Urothelium cell line (cell line): ENCODE measurements around the gene ENTHD1.

Experiments
- DNase-seq: peaks from one replicate; pipeline ENCODE4 v3.0.0; 2011; ENCODE audit warnings: low spot score, mixed read lengths
- FAIRE-seq: peaks from 2 replicates; lab custom pipeline; 2011; peaks lifted over from hg19 to GRCh38; lab: Jason Lieb, UNC

Gene ENTHD1

DNA sequence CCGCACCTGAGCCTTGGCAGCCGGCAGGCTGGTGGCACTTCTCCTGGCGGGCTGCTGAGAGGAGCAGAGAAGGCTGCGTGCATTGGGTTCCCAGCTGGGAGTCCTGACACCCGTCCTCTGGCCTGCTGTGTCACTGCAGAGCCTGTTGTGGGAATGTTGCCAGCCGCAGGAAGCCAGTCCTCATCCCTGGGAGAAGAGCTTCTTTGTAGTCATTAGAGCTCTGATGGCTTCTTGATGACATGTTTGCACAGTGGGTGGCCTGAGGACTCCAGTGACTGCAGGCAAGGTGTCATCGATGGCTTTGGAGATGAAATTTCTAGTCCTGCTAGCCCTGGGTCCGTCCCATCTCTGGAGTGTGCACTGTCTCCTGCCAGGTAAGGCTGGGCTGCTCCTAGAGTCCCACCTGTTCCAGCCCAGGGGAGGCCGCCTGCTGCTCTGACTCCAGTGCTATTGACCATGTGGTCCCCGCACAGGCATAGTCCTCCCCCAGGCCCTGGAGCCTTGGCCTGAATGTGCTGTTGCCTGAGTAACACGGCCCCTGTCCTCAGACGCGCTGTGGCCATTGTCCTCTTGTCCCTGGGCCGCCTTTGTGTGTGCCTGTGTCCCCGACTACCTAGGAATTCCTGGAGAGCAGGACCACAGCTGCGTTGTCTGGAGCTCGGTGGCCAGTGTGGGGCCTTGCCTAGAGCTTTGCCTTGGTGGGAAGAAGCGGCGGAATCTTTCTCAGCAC is 193.8 kb downstream of the ENTHD1 start:
- FAIRE-seq, result no peak
- no peak for DNase-seq

DNA sequence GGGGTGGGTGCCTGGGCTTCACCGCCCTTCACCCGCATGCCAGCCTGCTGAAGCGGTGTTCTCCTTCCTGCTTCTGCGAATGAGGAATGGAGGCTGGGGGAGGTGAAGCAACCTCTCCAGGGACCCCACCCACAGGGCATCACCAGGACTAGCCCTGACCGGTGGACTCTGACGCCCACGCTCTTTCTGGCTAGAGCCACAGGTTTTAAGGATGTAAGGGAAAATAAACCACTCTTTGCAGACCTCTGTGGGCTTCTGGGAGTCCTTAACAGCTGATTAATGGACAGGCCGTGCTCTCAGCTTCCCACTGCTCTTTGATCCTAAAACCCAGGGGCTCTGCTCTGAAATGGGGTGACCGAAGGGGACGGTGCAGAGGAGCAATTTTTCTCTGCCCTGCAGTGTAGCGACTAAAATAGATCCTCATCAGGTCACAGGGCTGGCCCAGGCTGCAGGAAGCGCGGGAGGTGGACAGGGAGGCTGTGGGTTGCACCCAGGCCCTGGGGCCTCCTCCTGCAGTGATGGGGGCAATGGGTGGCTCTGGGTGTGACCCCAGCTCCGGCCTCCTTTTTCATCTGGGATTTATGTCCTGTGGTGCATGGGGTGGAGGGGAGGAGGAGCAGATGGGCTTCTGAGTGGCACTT is 195.7 kb downstream of the ENTHD1 start:
- FAIRE-seq, result no peak
- no peak for DNase-seq

DNA sequence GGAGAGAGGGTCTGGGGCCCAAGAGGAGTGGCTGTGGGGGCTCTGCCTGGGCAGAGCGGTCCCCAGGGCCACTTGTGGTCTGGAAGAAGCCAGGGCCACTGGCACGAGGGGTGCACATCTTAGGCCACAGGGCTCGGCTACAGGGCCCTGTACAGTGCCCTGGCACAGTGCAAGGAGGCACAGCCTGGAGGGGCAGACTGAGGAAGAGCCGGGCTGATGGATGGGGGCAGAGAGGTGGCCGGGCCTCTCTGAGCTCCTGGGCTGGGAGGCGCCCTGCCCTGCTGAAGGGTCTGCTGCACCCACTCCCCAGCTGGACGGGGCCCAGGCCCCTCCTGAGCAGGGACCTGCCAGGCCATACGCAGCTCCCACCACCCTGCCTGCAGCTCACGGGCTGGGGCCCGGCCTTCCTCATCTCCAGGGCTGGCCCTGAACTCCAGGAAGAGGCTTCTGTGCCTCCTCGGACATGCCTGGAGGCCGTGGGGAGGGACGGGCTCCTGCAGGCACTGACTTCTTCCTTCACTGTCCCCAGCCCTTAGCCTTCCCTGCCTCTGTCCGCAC is 199.5 kb downstream of the ENTHD1 start:
- FAIRE-seq, result no peak
- no peak for DNase-seq
